Measurements from ENCODE around the gene MIEF1.

GRCh38 chr22:39453765-39454378, 48.2 kb upstream of the MIEF1 start:
- no peak for TF ChIP-seq CTCF (conservative IDR thresholded peaks at IDR 0.05; ENCODE audit: low read depth in 2 of 2)
- no peak for TF ChIP-seq REST (IDR thresholded peaks at IDR 0.05; ENCODE audit: unreplicated experiment)
- no peak for TF ChIP-seq EZH2 (IDR thresholded peaks at IDR 0.05; ENCODE audit: low read depth, unreplicated experiment)
- TF ChIP-seq ETS1 (IDR thresholded peaks at IDR 0.05), result no peak
- no peak for TF ChIP-seq POLR2AphosphoS5 (IDR thresholded peaks at IDR 0.05; ENCODE audit: low read depth)
- no peak for TF ChIP-seq JUNB (IDR thresholded peaks at IDR 0.05; ENCODE audit: unreplicated experiment)
- TF ChIP-seq EZH2phosphoT487 (IDR thresholded peaks at IDR 0.05; ENCODE audit: unreplicated experiment), result no peak
- TF ChIP-seq CREB1 (CRISPR knock-in tag; IDR thresholded peaks at IDR 0.05; ENCODE audit: low read depth), result no peak
- no peak for TF ChIP-seq ZNF331 (CRISPR knock-in tag; IDR thresholded peaks at IDR 0.05; ENCODE audit: low read depth)

Measured in GM23338 (cell line).